CD14-positive monocyte (primary cell): ENCODE data around the gene HYPK. TPM values are rescaled to one million over a fixed set of nuclear protein-coding genes. Genes with fewer than 3 reads are reported as not detected.

Source experiments
- DNase-seq, 3 donors: peaks; one replicate each; pipeline ENCODE4 v3.0.0-alpha.2; 2011 to 2022
- H2AFZ ChIP-seq: 2 replicates; pipeline ENCODE4 v1.6.0; 2012; ENCODE audit warnings: mild to moderate bottlenecking, low read depth, low read length, inconsistent platforms; ENCODE audit not compliant: insufficient read depth, poor library complexity, severe bottlenecking
- H3K27ac ChIP-seq, 2 donors: 1 replicate in 1 of 2; 2 replicates in 1 of 2; pipeline ENCODE4 v1.5.1; 2012 to 2013; ENCODE audit warnings: low read length in 2 of 2, control low read depth in 1 of 2, inconsistent platforms in 1 of 2, low read depth in 1 of 2, mild to moderate bottlenecking in 1 of 2
- H3K27me3 ChIP-seq, 2 donors: one replicate each; pipeline versions ENCODE4 v1.6.0 to v1.6.1; 2011 to 2013; ENCODE audit warnings: low read length in 2 of 2; ENCODE audit not compliant: control insufficient read depth in 2 of 2, insufficient read depth in 2 of 2
- H3K36me3 ChIP-seq, 2 donors: replicated peaks in 1 of 2; 1 replicate in 1 of 2; 2 replicates in 1 of 2; pipeline versions ENCODE4 v1.5.1 to v1.6.1; 2012 to 2013; ENCODE audit warnings: low read length in 2 of 2, control low read depth in 1 of 2, inconsistent platforms in 1 of 2, mild to moderate bottlenecking in 1 of 2; ENCODE audit not compliant: insufficient read depth in 2 of 2, control insufficient read depth in 1 of 2
- H3K4me1 ChIP-seq, 2 donors: 1 replicate in 1 of 2; 2 replicates in 1 of 2; pipeline versions ENCODE4 v1.5.1 to v1.6.1; 2012 to 2013; ENCODE audit warnings: low read length in 2 of 2, control low read depth in 1 of 2, inconsistent platforms in 1 of 2, mild to moderate bottlenecking in 1 of 2, moderate library complexity in 1 of 2; ENCODE audit not compliant: insufficient read depth in 2 of 2, control insufficient read depth in 1 of 2
- H3K4me2 ChIP-seq: replicated peaks from 2 replicates; pipeline ENCODE3; 2012; ENCODE audit warnings: low read length, moderate library complexity, mild to moderate bottlenecking; ENCODE audit not compliant: poor library complexity, severe bottlenecking; ENCODE audit errors: extremely low read depth
- H3K4me3 ChIP-seq, 3 experiments: fragments of 200-600 bp in 1 of 3; sonication (generic) in 1 of 3; replicated peaks in 1 of 3; 1 replicate in 2 of 3; 2 replicates in 1 of 3; pipeline ENCODE4 v1.5.1; 2011 to 2013; ENCODE audit warnings: low read length in 3 of 3, mild to moderate bottlenecking in 3 of 3, control low read depth in 2 of 3, low read depth in 2 of 3, inconsistent platforms in 1 of 3, moderate library complexity in 1 of 3
- H3K79me2 ChIP-seq: 2 replicates; pipeline ENCODE4 v1.6.0; 2012; ENCODE audit warnings: mild to moderate bottlenecking, control low read depth, inconsistent platforms, low read length, moderate library complexity; ENCODE audit not compliant: insufficient read depth
- H3K9ac ChIP-seq: 2 replicates; pipeline ENCODE4 v1.6.0; 2017; ENCODE audit warnings: low read length, mild to moderate bottlenecking; ENCODE audit not compliant: insufficient read depth, poor library complexity, severe bottlenecking
- H3K9me3 ChIP-seq, 2 donors: replicated peaks in 1 of 2; 1 replicate in 1 of 2; 2 replicates in 1 of 2; pipeline versions ENCODE4 v1.5.1 to v1.6.1; 2012 to 2013; ENCODE audit warnings: low read length in 2 of 2, control low read depth in 1 of 2; ENCODE audit not compliant: control insufficient read depth in 1 of 2, insufficient read depth in 1 of 2
- H4K20me1 ChIP-seq: 2 replicates; pipeline ENCODE4 v1.6.0; 2012; ENCODE audit warnings: mild to moderate bottlenecking, low read length, control low read depth, moderate library complexity; ENCODE audit not compliant: insufficient read depth
- H3K27ac Mint-ChIP-seq, 7 donors: one replicate each; pipeline ENCODE4 v1.8.0; 2020; ENCODE audit warnings: mild to moderate bottlenecking in 7 of 7, mixed read lengths in 7 of 7, moderate library complexity in 6 of 7, inconsistent platforms in 2 of 7
- H3K27me3 Mint-ChIP-seq, 3 donors: one replicate each; pipeline ENCODE4 v1.8.0; 2021 to 2022; ENCODE audit warnings: low read depth in 3 of 3, mild to moderate bottlenecking in 3 of 3, mixed read lengths in 3 of 3, moderate library complexity in 3 of 3, inconsistent platforms in 1 of 3
- H3K36me3 Mint-ChIP-seq, 2 donors: one replicate each; pipeline ENCODE4 v1.8.0; 2020; ENCODE audit warnings: mixed read lengths in 2 of 2, inconsistent platforms in 1 of 2, mild to moderate bottlenecking in 1 of 2
- H3K4me1 Mint-ChIP-seq: one replicate; pipeline ENCODE4 v1.8.0; 2020; ENCODE audit warnings: mild to moderate bottlenecking, mixed read lengths
- H3K4me3 Mint-ChIP-seq, 2 donors: one replicate each; pipeline ENCODE4 v1.8.0; 2020; ENCODE audit warnings: mild to moderate bottlenecking in 2 of 2, mixed read lengths in 2 of 2, moderate library complexity in 1 of 2
- H3K9me3 Mint-ChIP-seq, 7 donors: one replicate each; pipeline ENCODE4 v1.8.0; 2020 to 2022; ENCODE audit warnings: mixed read lengths in 7 of 7, mild to moderate bottlenecking in 6 of 7, moderate library complexity in 6 of 7, inconsistent platforms in 2 of 7
- WGBS: methylation state at CpG from one replicate; pipeline ENCODE4 v1.1.5; 2013; ENCODE audit warnings: missing lambda C conversion rate; ENCODE audit not compliant: insufficient coverage; 5-methylcytosine and 5-hydroxymethylcytosine counted together
- intact Hi-C, 2 donors: fragments of 100-400 bp; cut with micrococcal nuclease; formaldehyde crosslinking; loops; one replicate each; pipeline versions ENCODE4 v1.15.0 to v1.15.1; 2023
- polyA plus RNA-seq, 3 donors: library from polyadenylated mRNA; depleted of rRNA in 1 of 3; unstranded in 2 of 3; stranded (reverse) in 1 of 3; fragments of 300-500 nt in 2 of 3; fragments of >200 nt in 1 of 3; fragmentation: Illumina TruSeq in 2 of 3; gene quantifications; 1 replicate in 2 of 3; 2 replicates in 1 of 3; pipeline ENCODE4 v1.2.3, GENCODE V29; 2012 to 2021
- TF ChIP-seq, protein P1 (sequence below): fragments of 200-600 bp; IDR thresholded peaks from one replicate; pipeline ENCODE4 v1.8.0; 2022; ENCODE audit warnings: antibody characterized with exemption, mild to moderate bottlenecking

The HYPK gene
- polyA plus RNA-seq, 3 donors, result 4.4 to 23.1 (median 5.3) TPM

DNA sequence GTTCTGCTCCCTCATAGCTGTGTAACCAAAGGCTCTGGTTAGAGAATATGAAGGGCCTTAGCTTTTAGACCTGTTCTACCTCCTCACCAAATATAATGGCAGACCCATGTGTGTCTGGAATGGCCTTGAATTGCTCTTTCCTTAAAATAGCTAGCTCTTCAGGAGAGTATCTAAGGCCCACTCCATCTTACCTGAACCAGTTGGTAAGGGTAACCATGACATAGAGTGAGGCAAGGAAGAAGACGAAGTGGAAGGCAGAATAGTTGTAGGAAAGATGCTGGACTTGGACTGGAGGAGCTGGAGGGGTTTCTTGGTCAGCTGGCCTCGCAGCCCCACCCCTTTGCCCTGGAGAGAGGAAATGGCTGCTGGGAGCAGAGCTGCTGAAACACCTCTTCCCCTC, 5.2 kb upstream of the HYPK start:
- Histone ChIP-seq H3K4me1 (peaks cover 27 to 48% of the 10 kb centered on the region in 2 donors), H3K4me2 (no peak overlapping the region), H2AFZ (no peak overlapping the region), H3K27ac (peak overlapping the region in 1 of 2 donors; percentile 100), H3K36me3 (peaks cover 38 to 56% of the 10 kb centered on the region in 2 donors), H3K79me2 (peaks cover 40% of the 10 kb centered on the region), H3K27me3 (no peaks in the 10 kb centered on the region), H3K9ac (no peak overlapping the region), H3K9me3 (no peaks in the 10 kb centered on the region), H4K20me1 (peaks cover 39% of the 10 kb centered on the region), H3K4me3 (no peak overlapping the region)
- Mint-ChIP-seq H3K27ac (peak overlapping the region in 4 of 7 donors; percentile 15 to 76 (median 26)), H3K27me3 (peaks cover 0 to 1% (median 0%) of the 10 kb centered on the region in 3 donors), H3K9me3 (no peaks in the 10 kb centered on the region), H3K36me3 (peaks cover 54 to 55% of the 10 kb centered on the region in 2 donors), H3K4me1 (peaks cover 59% of the 10 kb centered on the region), H3K4me3 (no peak overlapping the region)
- TF ChIP-seq, protein P1, sequence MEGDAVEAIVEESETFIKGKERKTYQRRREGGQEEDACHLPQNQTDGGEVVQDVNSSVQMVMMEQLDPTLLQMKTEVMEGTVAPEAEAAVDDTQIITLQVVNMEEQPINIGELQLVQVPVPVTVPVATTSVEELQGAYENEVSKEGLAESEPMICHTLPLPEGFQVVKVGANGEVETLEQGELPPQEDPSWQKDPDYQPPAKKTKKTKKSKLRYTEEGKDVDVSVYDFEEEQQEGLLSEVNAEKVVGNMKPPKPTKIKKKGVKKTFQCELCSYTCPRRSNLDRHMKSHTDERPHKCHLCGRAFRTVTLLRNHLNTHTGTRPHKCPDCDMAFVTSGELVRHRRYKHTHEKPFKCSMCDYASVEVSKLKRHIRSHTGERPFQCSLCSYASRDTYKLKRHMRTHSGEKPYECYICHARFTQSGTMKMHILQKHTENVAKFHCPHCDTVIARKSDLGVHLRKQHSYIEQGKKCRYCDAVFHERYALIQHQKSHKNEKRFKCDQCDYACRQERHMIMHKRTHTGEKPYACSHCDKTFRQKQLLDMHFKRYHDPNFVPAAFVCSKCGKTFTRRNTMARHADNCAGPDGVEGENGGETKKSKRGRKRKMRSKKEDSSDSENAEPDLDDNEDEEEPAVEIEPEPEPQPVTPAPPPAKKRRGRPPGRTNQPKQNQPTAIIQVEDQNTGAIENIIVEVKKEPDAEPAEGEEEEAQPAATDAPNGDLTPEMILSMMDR, result no peak
- intact Hi-C loops, result no loop called here
- DNase-seq, result no peak
- no CpG with 5 or more reads among the region's 2 CpGs for WGBS

DNA sequence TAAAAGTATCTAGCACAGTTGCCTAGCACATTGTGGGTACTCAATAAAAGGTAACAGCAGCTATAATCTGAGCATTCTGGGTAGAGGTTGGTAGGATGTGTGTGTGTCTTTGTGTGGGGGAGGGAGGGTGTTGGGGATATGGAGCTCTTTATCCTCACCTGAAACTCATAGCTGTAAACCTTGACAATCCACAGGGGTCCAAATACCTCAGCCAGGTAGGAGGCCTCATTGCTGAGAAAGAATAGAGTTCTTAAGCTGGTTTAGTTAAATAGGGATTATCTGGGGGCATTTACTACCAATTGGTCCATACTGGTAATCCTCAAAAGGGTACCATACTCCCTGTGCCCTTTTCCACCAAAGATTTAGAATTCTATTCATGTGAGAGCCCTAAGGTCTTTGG, 4.4 kb upstream of the HYPK start:
- no peaks in the 10 kb centered on the region for H3K9me3 ChIP-seq
- peak overlapping the region in 1 of 7 donors; percentile 74 for H3K27ac Mint-ChIP-seq
- DNase-seq, result no peak
- peaks cover 54 to 55% of the 10 kb centered on the region in 2 donors for H3K36me3 Mint-ChIP-seq
- no peaks in the 10 kb centered on the region for H3K9me3 Mint-ChIP-seq
- H3K27me3 ChIP-seq, result no peaks in the 10 kb centered on the region
- peaks cover 32 to 54% of the 10 kb centered on the region in 2 donors for H3K4me1 ChIP-seq
- H3K36me3 ChIP-seq, result peaks cover 38 to 56% of the 10 kb centered on the region in 2 donors
- H2AFZ ChIP-seq, result no peak overlapping the region
- intact Hi-C loops, result no loop called here
- peaks cover 46% of the 10 kb centered on the region for H3K79me2 ChIP-seq
- peaks cover 0 to under 1% (median 0%) of the 10 kb centered on the region in 3 donors for H3K27me3 Mint-ChIP-seq
- no peak overlapping the region for H3K27ac ChIP-seq
- H3K4me2 ChIP-seq, result no peak overlapping the region
- peaks cover 63% of the 10 kb centered on the region for H3K4me1 Mint-ChIP-seq
- no peak overlapping the region for H3K4me3 Mint-ChIP-seq
- H3K9ac ChIP-seq, result no peak overlapping the region
- peaks cover 39% of the 10 kb centered on the region for H4K20me1 ChIP-seq
- TF ChIP-seq, protein P1, result no peak
- no peak overlapping the region for H3K4me3 ChIP-seq
